Loucy (cell line): Measurements from ENCODE around the gene C19orf67.

Experiments used
- H2AFZ ChIP-seq: fragments of 200-600 bp; sonication (generic); 2 replicates; pipeline ENCODE4 v1.6.0; 2016; ENCODE audit warnings: antibody characterized with exemption, mild to moderate bottlenecking, low read length, moderate library complexity
- H3F3A ChIP-seq: fragments of 200-600 bp; 2 replicates; pipeline ENCODE4 v1.6.0; 2016; ENCODE audit warnings: antibody characterized with exemption, low read depth, mild to moderate bottlenecking
- H3K27me3 ChIP-seq: fragments of 200-600 bp; sonication (generic); 2 replicates; pipeline ENCODE4 v1.6.1; 2014; ENCODE audit warnings: low read length, mild to moderate bottlenecking; ENCODE audit not compliant: insufficient read depth, poor library complexity, severe bottlenecking
- H3K36me3 ChIP-seq: fragments of 200-600 bp; sonication (generic); 2 replicates; pipeline ENCODE4 v1.6.1; 2016; ENCODE audit warnings: low read length; ENCODE audit not compliant: insufficient read depth
- H3K4me1 ChIP-seq: fragments of 200-600 bp; sonication (generic); 2 replicates; pipeline ENCODE4 v1.5.1; 2014; ENCODE audit warnings: low read length, mild to moderate bottlenecking; ENCODE audit not compliant: insufficient read depth, poor library complexity, severe bottlenecking
- H3K4me2 ChIP-seq: fragments of 200-600 bp; sonication (generic); 2 replicates; pipeline ENCODE4 v1.6.0; 2014; ENCODE audit warnings: antibody characterized with exemption, low read length, low read depth, mild to moderate bottlenecking; ENCODE audit not compliant: poor library complexity, severe bottlenecking
- H3K4me3 ChIP-seq: fragments of 200-600 bp; sonication (generic); 2 replicates; pipeline ENCODE4 v1.5.1; 2014; ENCODE audit warnings: low read length, mild to moderate bottlenecking, mixed read lengths; ENCODE audit not compliant: poor library complexity, severe bottlenecking
- H3K79me2 ChIP-seq: fragments of 200-600 bp; sonication (generic); 2 replicates; pipeline ENCODE4 v1.6.1; 2014; ENCODE audit warnings: low read length; ENCODE audit not compliant: insufficient read depth
- H3K9ac ChIP-seq: fragments of 200-600 bp; sonication (generic); 2 replicates; pipeline ENCODE4 v1.6.0; 2014; ENCODE audit warnings: mild to moderate bottlenecking, low read depth, low read length, moderate library complexity; ENCODE audit not compliant: poor library complexity, severe bottlenecking
- H3K9me2 ChIP-seq: fragments of 200-600 bp; sonication (generic); replicated peaks from 2 replicates; pipeline ENCODE4 v1.6.1; 2016; ENCODE audit warnings: low read depth, low read length, mixed read lengths
- H3K9me3 ChIP-seq: fragments of 200-600 bp; sonication (generic); 2 replicates; pipeline ENCODE4 v1.6.1; 2014; ENCODE audit warnings: mild to moderate bottlenecking, antibody characterized with exemption, low read length, low read depth; ENCODE audit not compliant: insufficient read depth
- H4K20me1 ChIP-seq: fragments of 200-600 bp; sonication (generic); 2 replicates; pipeline ENCODE4 v1.6.0; 2014; ENCODE audit warnings: antibody characterized with exemption, low read length, mild to moderate bottlenecking; ENCODE audit not compliant: insufficient read depth, poor library complexity, severe bottlenecking
- EZH2phosphoT487 ChIP-seq: fragments of 200-600 bp; IDR thresholded peaks from 2 replicates; pipeline ENCODE4 v1.6.1; 2018; ENCODE audit warnings: antibody characterized with exemption, mild to moderate bottlenecking, moderate library complexity, borderline replicate concordance
- TF ChIP-seq, protein P1 (sequence below): fragments of 200-600 bp; sonication (generic); conservative IDR thresholded peaks from 2 replicates; pipeline ENCODE4 v1.5.1; 2014; ENCODE audit warnings: mild to moderate bottlenecking, antibody characterized with exemption, low read length

Gene C19orf67

DNA sequence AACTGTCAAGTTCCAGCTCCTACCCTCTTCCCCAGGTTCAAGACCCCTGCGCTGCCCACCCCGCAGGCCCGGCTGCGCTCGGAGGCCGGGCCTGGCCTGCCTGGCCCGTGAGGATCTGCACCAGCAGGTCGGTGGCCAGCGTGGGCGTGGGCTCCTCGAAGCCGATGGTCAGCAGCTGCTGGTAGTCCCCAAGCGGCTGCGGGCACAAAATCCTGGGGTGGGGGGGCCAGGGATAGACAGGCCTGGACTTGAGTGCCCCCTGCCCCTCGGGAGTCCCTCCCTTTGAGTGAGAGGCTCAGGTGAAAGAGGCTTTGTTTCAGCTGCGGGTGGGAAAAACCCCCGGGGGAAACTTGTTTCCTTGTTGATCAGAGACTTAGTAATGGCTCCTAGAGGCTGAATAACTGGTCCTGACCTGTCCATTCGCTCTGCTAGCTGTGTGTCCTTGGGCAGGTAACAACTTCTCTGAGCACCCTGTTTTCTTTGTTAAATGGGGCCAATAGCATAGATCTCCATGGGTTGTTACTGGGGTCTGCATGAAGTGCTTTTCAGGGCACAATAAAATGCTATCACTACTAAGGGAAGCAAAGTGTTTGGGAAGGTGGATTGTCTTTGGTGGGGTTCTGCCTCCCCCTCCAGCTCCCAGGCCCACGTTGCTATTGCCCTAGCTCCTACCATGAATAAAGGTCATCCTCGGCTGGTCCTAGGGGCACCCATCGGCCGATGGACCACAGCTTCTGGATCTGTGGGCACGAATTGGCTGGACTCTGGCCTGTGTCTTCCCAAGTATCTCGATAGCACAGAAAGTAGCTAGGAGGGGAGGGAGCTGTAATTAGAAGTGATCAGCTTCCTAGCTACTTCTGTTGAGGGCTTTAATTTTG lies 3.5 kb downstream of the C19orf67 start:
- peak overlapping the region; percentile 83 for H3K9ac ChIP-seq
- peak overlapping the region; percentile 82 for H3K4me2 ChIP-seq
- peak overlapping the region; percentile 88 for H2AFZ ChIP-seq
- no peaks in the 10 kb centered on the region for H3K9me2 ChIP-seq
- no peak for TF ChIP-seq EZH2phosphoT487
- TF ChIP-seq, protein P1, sequence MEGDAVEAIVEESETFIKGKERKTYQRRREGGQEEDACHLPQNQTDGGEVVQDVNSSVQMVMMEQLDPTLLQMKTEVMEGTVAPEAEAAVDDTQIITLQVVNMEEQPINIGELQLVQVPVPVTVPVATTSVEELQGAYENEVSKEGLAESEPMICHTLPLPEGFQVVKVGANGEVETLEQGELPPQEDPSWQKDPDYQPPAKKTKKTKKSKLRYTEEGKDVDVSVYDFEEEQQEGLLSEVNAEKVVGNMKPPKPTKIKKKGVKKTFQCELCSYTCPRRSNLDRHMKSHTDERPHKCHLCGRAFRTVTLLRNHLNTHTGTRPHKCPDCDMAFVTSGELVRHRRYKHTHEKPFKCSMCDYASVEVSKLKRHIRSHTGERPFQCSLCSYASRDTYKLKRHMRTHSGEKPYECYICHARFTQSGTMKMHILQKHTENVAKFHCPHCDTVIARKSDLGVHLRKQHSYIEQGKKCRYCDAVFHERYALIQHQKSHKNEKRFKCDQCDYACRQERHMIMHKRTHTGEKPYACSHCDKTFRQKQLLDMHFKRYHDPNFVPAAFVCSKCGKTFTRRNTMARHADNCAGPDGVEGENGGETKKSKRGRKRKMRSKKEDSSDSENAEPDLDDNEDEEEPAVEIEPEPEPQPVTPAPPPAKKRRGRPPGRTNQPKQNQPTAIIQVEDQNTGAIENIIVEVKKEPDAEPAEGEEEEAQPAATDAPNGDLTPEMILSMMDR: no peak
- peaks cover 20% of the 10 kb centered on the region for H3K4me1 ChIP-seq
- H3K4me3 ChIP-seq: peak overlapping the region; percentile 83
- H3K79me2 ChIP-seq: no peaks in the 10 kb centered on the region
- H4K20me1 ChIP-seq: no peaks in the 10 kb centered on the region
- H3F3A ChIP-seq: no peaks in the 10 kb centered on the region
- H3K27me3 ChIP-seq: no peaks in the 10 kb centered on the region
- H3K9me3 ChIP-seq: no peaks in the 10 kb centered on the region
- no peaks in the 10 kb centered on the region for H3K36me3 ChIP-seq

DNA sequence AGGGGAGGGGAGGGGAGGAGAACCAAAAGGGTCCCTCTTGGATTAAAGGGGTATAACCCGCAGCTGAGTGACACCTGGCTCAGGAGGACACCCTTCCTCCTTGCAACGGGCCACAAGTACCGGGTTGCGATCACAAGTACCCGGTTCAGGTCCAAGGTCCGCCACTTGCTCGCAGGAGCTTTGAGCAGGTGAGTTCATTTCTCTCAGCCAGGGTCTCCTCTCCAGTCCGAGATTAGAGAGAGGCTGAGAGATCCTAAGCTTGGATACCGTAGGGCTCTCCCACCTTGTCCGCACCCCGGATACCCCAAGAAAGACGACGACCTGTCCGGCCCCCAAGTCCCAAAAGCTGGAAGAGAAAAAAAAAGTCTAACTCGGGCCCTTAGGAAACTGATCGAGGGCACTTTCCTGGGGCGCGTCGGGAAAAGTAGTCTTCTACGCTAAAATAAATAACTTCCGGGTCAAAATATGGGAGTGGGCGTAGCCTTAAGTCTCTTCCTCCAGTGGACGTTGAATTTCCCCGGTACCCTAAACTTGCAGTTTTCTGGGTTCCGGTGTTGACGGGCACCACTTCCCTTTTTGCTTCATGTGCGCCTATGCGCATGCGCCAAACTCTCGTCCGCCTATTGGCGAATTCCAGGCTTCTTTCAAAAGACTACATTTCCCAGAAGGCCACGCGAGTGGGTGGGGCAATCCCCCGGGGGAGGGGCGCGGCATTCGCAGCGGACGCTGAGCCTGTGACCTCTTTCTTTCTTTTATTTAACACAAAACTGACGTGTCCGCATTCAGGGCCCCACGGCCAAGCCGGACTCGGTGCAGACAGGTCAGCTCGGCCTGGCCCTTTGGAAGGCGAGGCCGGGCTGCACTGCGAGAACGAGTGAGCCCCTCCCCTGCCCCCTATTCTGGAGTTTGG lies 4.4 kb downstream of the C19orf67 start:
- Histone ChIP-seq H3K4me3 (peak overlapping the region; percentile 83), H3K36me3 (no peaks in the 10 kb centered on the region), H3K4me2 (peak overlapping the region; percentile 82), H3K9me3 (no peaks in the 10 kb centered on the region), H3F3A (no peaks in the 10 kb centered on the region), H3K27me3 (no peaks in the 10 kb centered on the region), H3K4me1 (peaks cover 20% of the 10 kb centered on the region), H3K79me2 (no peaks in the 10 kb centered on the region), H3K9me2 (no peaks in the 10 kb centered on the region), H3K9ac (peak overlapping the region; percentile 86), H2AFZ (peak overlapping the region; percentile 88), H4K20me1 (no peaks in the 10 kb centered on the region)
- TF ChIP-seq, protein P1: no peak
- TF ChIP-seq EZH2phosphoT487: no peak

- peaks cover 27% of the 10 kb centered on the region for H3K4me1 ChIP-seq
- H3F3A ChIP-seq: no peaks in the 10 kb centered on the region
- no peaks in the 10 kb centered on the region for H3K9me2 ChIP-seq
- H2AFZ ChIP-seq: no peak overlapping the region
- no peak overlapping the region for H3K9ac ChIP-seq
- TF ChIP-seq EZH2phosphoT487: no peak
- TF ChIP-seq, protein P1: no peak
- no peaks in the 10 kb centered on the region for H4K20me1 ChIP-seq
- no peak overlapping the region for H3K4me2 ChIP-seq
- no peak overlapping the region for H3K4me3 ChIP-seq
- H3K27me3 ChIP-seq: no peaks in the 10 kb centered on the region
- H3K9me3 ChIP-seq: no peaks in the 10 kb centered on the region
- no peaks in the 10 kb centered on the region for H3K36me3 ChIP-seq
- H3K79me2 ChIP-seq: peaks cover 8% of the 10 kb centered on the region; the same call in 1 of the 2 replicates
These were observed 7.2 kb downstream of the C19orf67 start for GRCh38 chr19:14078411-14078810.
